HCT116 (cell line): ENCODE measurements around the gene SRGN. TPM values are rescaled to one million over a fixed set of nuclear protein-coding genes. Genes with fewer than 3 reads are reported as not detected.

ENCODE experiments used
- ATAC-seq: fragments of 200-7000 bp; cut with Tn5 transposase; 2 replicates; pipeline ENCODE4 v1.9.1; 2020; ENCODE audit warnings: mild to moderate bottlenecking, moderate library complexity
- BruUV-seq: library from RNA; stranded (reverse); fragments of 400-500 nt; replicated peaks from 2 replicates; lab custom pipeline; 2021; lab: Mats Ljungman, UMichigan
- CTCF ChIA-PET: fragments of 300-600 bp; sonication (Branson Sonifier 250); formaldehyde crosslinking; loops from one replicate; lab custom pipeline; 2021; ENCODE audit warnings: antibody characterized with exemption; lab: Charles Lee
- POLR2A ChIA-PET: fragments of 300-600, 350-600 bp; sonication (Branson Sonifier 250); formaldehyde crosslinking; loops from one replicate; lab custom pipeline; 2021; ENCODE audit warnings: antibody characterized with exemption; lab: Charles Lee
- RAD21 ChIA-PET, 2 experiments: fragments of 300-600 bp; sonication (Branson Sonifier 250); formaldehyde crosslinking; loops; one replicate each; lab custom pipeline; 2023; ENCODE audit warnings: low total read pairs in 2 of 2; ENCODE audit not compliant: uncharacterized antibody in 2 of 2, unreplicated experiment in 2 of 2, low non-redundant PET in 1 of 2; lab: Charles Lee
- DNase-seq: peaks from one replicate; pipeline ENCODE4 v3.0.0-alpha.2; 2010; ENCODE audit warnings: low read depth, low spot score
- H2AFZ ChIP-seq: fragments of 200-600 bp; shearing (Covaris generic), sonication (generic); 2 replicates; pipeline ENCODE4 v1.6.1; 2017; ENCODE audit warnings: low read depth, mixed run types, mixed read lengths, antibody characterized with exemption, low read length; ENCODE audit not compliant: poor library complexity, severe bottlenecking
- H3K27ac ChIP-seq: 2 replicates; pipeline ENCODE4 v1.5.1; 2012; ENCODE audit warnings: low read depth, low read length
- H3K27me3 ChIP-seq: fragments of 200-600 bp; sonication (generic); 2 replicates; pipeline ENCODE4 v1.6.1; 2016; ENCODE audit warnings: mixed run types, low read length, mixed read lengths; ENCODE audit not compliant: insufficient read depth
- H3K36me3 ChIP-seq, 2 experiments: fragments of 200-500 bp in 1 of 2; fragments of 200-600 bp in 1 of 2; sonication (Bioruptor generic) in 1 of 2; sonication (generic) in 1 of 2; 2 replicates each; pipeline versions ENCODE4 v1.5.1 to v1.6.1; 2014 to 2016; ENCODE audit warnings: low read length in 2 of 2, inconsistent platforms in 1 of 2, mixed read lengths in 1 of 2, mixed run types in 1 of 2; ENCODE audit not compliant: insufficient read depth in 2 of 2, control insufficient read depth in 1 of 2
- H3K4me1 ChIP-seq, 2 experiments: fragments of 200-600 bp in 1 of 2; sonication (generic) in 1 of 2; 2 replicates each; pipeline versions ENCODE4 v1.5.1 to v1.6.1; 2012 to 2017; ENCODE audit warnings: low read length in 2 of 2, inconsistent platforms in 1 of 2, mild to moderate bottlenecking in 1 of 2, mixed read lengths in 1 of 2, mixed run types in 1 of 2, moderate library complexity in 1 of 2; ENCODE audit not compliant: insufficient read depth in 2 of 2, control insufficient read depth in 1 of 2
- H3K4me2 ChIP-seq: fragments of 200-600 bp; sonication (generic); 2 replicates; pipeline ENCODE4 v1.6.1; 2017; ENCODE audit warnings: mixed run types, low read length, mixed read lengths
- H3K4me3 ChIP-seq, 2 experiments: fragments of 200-600 bp in 1 of 2; sonication (generic) in 1 of 2; replicated peaks in 1 of 2; 2 replicates each; pipeline ENCODE4 v1.5.1; 2011 to 2016; ENCODE audit warnings: low read length in 2 of 2, control low read depth in 1 of 2, low read depth in 1 of 2, mild to moderate bottlenecking in 1 of 2, mixed read lengths in 1 of 2, mixed run types in 1 of 2
- H3K79me2 ChIP-seq: fragments of 200-600 bp; sonication (generic); 2 replicates; pipeline ENCODE4 v1.6.1; 2017; ENCODE audit warnings: mild to moderate bottlenecking, mixed run types, low read length, moderate library complexity, mixed read lengths; ENCODE audit not compliant: insufficient read depth
- H3K9ac ChIP-seq: fragments of 200-600 bp; sonication (generic); 2 replicates; pipeline ENCODE4 v1.6.1; 2016; ENCODE audit warnings: low read length, mixed read lengths
- H3K9me2 ChIP-seq: fragments of 200-600 bp; sonication (generic), shearing (Covaris generic); 2 replicates; pipeline ENCODE4 v1.6.1; 2017; ENCODE audit warnings: mixed run types, mild to moderate bottlenecking, moderate library complexity; ENCODE audit not compliant: insufficient read depth
- H3K9me3 ChIP-seq, 2 experiments: fragments of 200-500 bp in 1 of 2; fragments of 200-600 bp in 1 of 2; sonication (Bioruptor generic) in 1 of 2; sonication (generic) in 1 of 2; 2 replicates each; pipeline ENCODE4 v1.6.1; 2014 to 2017; ENCODE audit warnings: low read length in 2 of 2, mixed read lengths in 2 of 2, inconsistent platforms in 1 of 2, low read depth in 1 of 2, mild to moderate bottlenecking in 1 of 2, mixed run types in 1 of 2, moderate library complexity in 1 of 2; ENCODE audit not compliant: control insufficient read depth in 1 of 2, insufficient read depth in 1 of 2
- H4K20me1 ChIP-seq: fragments of 200-600 bp; sonication (generic), shearing (Covaris generic); 2 replicates; pipeline ENCODE4 v1.6.1; 2017; ENCODE audit warnings: mixed run types, mild to moderate bottlenecking, moderate library complexity; ENCODE audit not compliant: insufficient read depth
- CBX3 ChIP-seq: IDR thresholded peaks from 2 replicates; pipeline ENCODE4 v1.6.1; 2012; ENCODE audit warnings: low read depth
- ELF1 ChIP-seq: IDR thresholded peaks from 2 replicates; pipeline ENCODE4 v1.6.1; 2012; ENCODE audit warnings: low read depth, borderline replicate concordance
- JUND ChIP-seq: IDR thresholded peaks from 2 replicates; pipeline ENCODE4 v1.6.1; 2012
- POLR2AphosphoS5 ChIP-seq: IDR thresholded peaks from 2 replicates; pipeline ENCODE4 v1.6.1; 2011; ENCODE audit warnings: mild to moderate bottlenecking, low read depth, low read length, moderate library complexity
- REST ChIP-seq: IDR thresholded peaks from 2 replicates; pipeline ENCODE4 v1.6.1; 2012; ENCODE audit warnings: low read depth
- SIN3A ChIP-seq: IDR thresholded peaks from 2 replicates; pipeline ENCODE4 v1.6.1; 2012; ENCODE audit warnings: low read depth
- SP1 ChIP-seq: IDR thresholded peaks from 2 replicates; pipeline ENCODE4 v1.6.1; 2012; ENCODE audit warnings: low read depth
- TCF7L2 ChIP-seq: IDR thresholded peaks from 2 replicates; pipeline ENCODE4 v1.7.0; 2011; ENCODE audit warnings: borderline replicate concordance, inconsistent platforms; ENCODE audit not compliant: insufficient read depth, insufficient read length; ENCODE audit errors: extremely low read depth
- ZBTB33 ChIP-seq: IDR thresholded peaks from 2 replicates; pipeline ENCODE4 v1.6.1; 2011; ENCODE audit warnings: mild to moderate bottlenecking, low read length, moderate library complexity; ENCODE audit not compliant: insufficient replicate concordance; ENCODE audit errors: extremely low read depth
- ZNF274 ChIP-seq: fragments of 200-500 bp; sonication (Bioruptor generic); IDR thresholded peaks from 2 replicates; pipeline ENCODE4 v1.6.1; 2014; ENCODE audit warnings: mild to moderate bottlenecking, low read depth, low read length, inconsistent platforms
- intact Hi-C: fragments of 100-400 bp; cut with micrococcal nuclease; formaldehyde crosslinking; loops from 2 replicates; pipeline ENCODE4 v1.10.0; 2022
- total RNA-seq: library from RNA; stranded (reverse); gene quantifications from one replicate; pipeline ENCODE4 v1.2.1, GENCODE V29; 2021; ENCODE audit not compliant: unreplicated experiment

SRGN gene
- total RNA-seq, 1 experiment from 2014 or later, result 1.8 TPM

- Histone ChIP-seq H3K4me2 (no peak overlapping the region), H3K27ac (no peak overlapping the region), H3K27me3 (no peaks in the 10 kb centered on the region), H3K9ac (no peak overlapping the region), H3K79me2 (no peaks in the 10 kb centered on the region), H3K4me1 (peaks cover 0 to 2% of the 10 kb centered on the region in 2 experiments; a peak in 2 of 4 replicates), H3K9me3 (no peaks in the 10 kb centered on the region), H3K9me2 (no peaks in the 10 kb centered on the region), H3K4me3 (no peak overlapping the region), H4K20me1 (no peaks in the 10 kb centered on the region), H3K36me3 (no peaks in the 10 kb centered on the region), H2AFZ (no peak overlapping the region)
- TF ChIP-seq SP1, result no peak
- no peak for TF ChIP-seq TCF7L2
- TF ChIP-seq JUND, result no peak
- TF ChIP-seq REST, result no peak
- TF ChIP-seq ZNF274, result no peak
- no peak for TF ChIP-seq CBX3
- TF ChIP-seq SIN3A, result no peak
- no peak for TF ChIP-seq ZBTB33
- no peak for TF ChIP-seq ELF1
- no peak for TF ChIP-seq POLR2AphosphoS5
- DNase-seq, result no peak
- BruUV-seq, result no TSS peak
- no peak for ATAC-seq
- ChIA-PET POLR2A (no interaction called here), RAD21 (no interaction called here), CTCF (interaction anchor here (2.9 kb wide), 1 partner anchor 86 kb away, joined by 13 read pairs; no protein-coding TSS in a partner anchor)
- intact Hi-C loops, result loop anchor here (5.0 kb wide), 1 partner anchor 299 kb away; no protein-coding TSS in a partner anchor
These were observed 3.3 kb downstream of the SRGN start for GRCh38 chr10:69091143-69091651.
